Spleen (tissue), 11 donors: Measurements from ENCODE around the gene TMEM192. TPM values are rescaled to one million over a fixed set of nuclear protein-coding genes. Genes with fewer than 3 reads are reported as not detected.
"Not testable (repeated sequence)": the region's sequence is repeated elsewhere in the genome, so short reads cannot be mapped to it uniquely, and the experiment has no call there.

ENCODE experiments used
- DNase-seq: peaks from one replicate; pipeline ENCODE4 v3.0.0-alpha.2; 2020
- H3K27ac ChIP-seq, 8 donors: fragments of 200-600 bp; sonication (generic) in 7 of 8; 1 replicate in 4 of 8; 2 replicates in 4 of 8; pipeline versions ENCODE4 v1.5.0 to v1.8.0; 2016 to 2021; ENCODE audit warnings: inconsistent platforms in 4 of 8, mild to moderate bottlenecking in 4 of 8, moderate library complexity in 1 of 8
- H3K27me3 ChIP-seq, 7 donors: fragments of 200-600 bp; sonication (generic) in 6 of 7; replicated peaks in 1 of 7; 1 replicate in 4 of 7; 2 replicates in 3 of 7; pipeline versions ENCODE4 v1.5.0 to v1.8.0; 2016 to 2021; ENCODE audit warnings: inconsistent platforms in 3 of 7, mild to moderate bottlenecking in 1 of 7
- H3K36me3 ChIP-seq, 6 donors: fragments of 200-600 bp; sonication (generic) in 5 of 6; 1 replicate in 4 of 6; 2 replicates in 2 of 6; pipeline versions ENCODE4 v1.5.0 to v1.8.0; 2016 to 2021; ENCODE audit warnings: inconsistent platforms in 2 of 6
- H3K4me1 ChIP-seq, 6 donors: fragments of 200-600 bp; sonication (generic) in 5 of 6; 1 replicate in 3 of 6; 2 replicates in 3 of 6; pipeline versions ENCODE4 v1.5.0 to v1.8.0; 2016 to 2021; ENCODE audit warnings: inconsistent platforms in 3 of 6
- H3K4me3 ChIP-seq, 8 donors: fragments of 200-600 bp; sonication (generic) in 7 of 8; 1 replicate in 4 of 8; 2 replicates in 4 of 8; pipeline versions ENCODE4 v1.5.0 to v1.8.0; 2016 to 2021; ENCODE audit warnings: inconsistent platforms in 4 of 8, mild to moderate bottlenecking in 4 of 8, moderate library complexity in 2 of 8
- H3K9me3 ChIP-seq, 8 donors: fragments of 200-600 bp; sonication (generic) in 7 of 8; 1 replicate in 4 of 8; 2 replicates in 4 of 8; pipeline versions ENCODE4 v1.5.0 to v1.8.0; 2016 to 2021; ENCODE audit warnings: inconsistent platforms in 4 of 8
- CTCF ChIP-seq, 11 experiments: fragments of 200-600 bp in 7 of 11; fragments of 450-650 bp in 4 of 11; sonication (generic) in 4 of 11; IDR thresholded peaks in 8 of 11; conservative IDR thresholded peaks in 3 of 11; 1 replicate in 7 of 11; 2 replicates in 4 of 11; pipeline versions ENCODE4 v1.4.0 to v1.8.0; 2016 to 2021; ENCODE audit warnings: antibody characterized with exemption in 11 of 11, inconsistent platforms in 4 of 11, mild to moderate bottlenecking in 1 of 11
- POLR2A ChIP-seq, 3 donors: fragments of 450-650 bp; IDR thresholded peaks; one replicate each; pipeline ENCODE4 v1.5.1; 2017; ENCODE audit warnings: antibody characterized with exemption in 3 of 3, mild to moderate bottlenecking in 1 of 3
- POLR2AphosphoS5 ChIP-seq, 3 donors: sonication (generic); formaldehyde crosslinking; IDR thresholded peaks; one replicate each; pipeline ENCODE4 v1.5.1; 2017; ENCODE audit warnings: antibody characterized with exemption in 3 of 3
- WGBS, 5 donors: extraction: QIAGEN DNeasy Blood & Tissue Kit in 3 of 5; methylation state at CpG; one replicate each; pipeline versions ENCODE4 v1.1.5 to v1.1.7; 2013 to 2018; 5-methylcytosine and 5-hydroxymethylcytosine counted together
- intact Hi-C: fragments of 100-400 bp; cut with DNase I; formaldehyde crosslinking; loops from one replicate; pipeline ENCODE4 v1.15.0; 2023; ENCODE audit warnings: low total_unique reads
- polyA plus RNA-seq, 3 donors: library from polyadenylated mRNA; stranded (reverse); fragments of 200-250 nt; gene quantifications; one replicate each; pipeline ENCODE4 v1.2.1, GENCODE V29; 2013
- total RNA-seq, 7 donors: library from RNA; depleted of rRNA in 3 of 7; stranded (reverse); fragments of >200 nt in 3 of 7; fragmentation: NEBNext Ultra II Directional in 4 of 7; extraction: Animal tissue kit (Norgen Biotek cat#: 25700) in 4 of 7; gene quantifications; one replicate each; pipeline versions ENCODE4 v1.1.0 to v1.2.1, GENCODE V29; 2016 to 2021
- donor health status: healthy with polysubstance abuse.
- donor health status: DM: no; HTN: no; CAD: no; lungs with moderate emphysema.
- donor health status: DM: no; HTN: no; CAD: no.
- donor health status: Bipolar disorder and iron deficiency.
- donor health status: healthy.
- donor health status: DM: no; HTN: no; CAD: no.
- donor health status: DM: yes; HTN: yes; CAD: no.

The TMEM192 gene
- total and polyA plus RNA-seq, 10 donors = 4.3 to 19.1 (median 12.6) TPM

- intact Hi-C loops = no loop called here
- TF ChIP-seq POLR2A (IDR thresholded peaks at IDR 0.05) (no peak), POLR2AphosphoS5 (IDR thresholded peaks at IDR 0.05) (no peak), CTCF (IDR thresholded peaks at IDR 0.05 in 8 of 11, conservative IDR thresholded peaks at IDR 0.05 in 3 of 11) (no peak)
These were observed 60.0 kb downstream of the TMEM192 start for GRCh38 chr4:165052627-165053026.

GRCh38 chr4:165048170-165048569, 64.5 kb downstream of the TMEM192 start:
- Histone ChIP-seq H3K36me3 (no peaks in the 10 kb centered on the region), H3K4me3 (no peak overlapping the region), H3K27ac (no peak overlapping the region), H3K27me3 (no peaks in the 10 kb centered on the region), H3K4me1 (no peaks in the 10 kb centered on the region), H3K9me3 (no peaks in the 10 kb centered on the region)
- WGBS, 5 donors = 78 to 87% (median 81%) methylated on average over 5 of the region's 5 CpGs
- TF ChIP-seq POLR2A (IDR thresholded peaks at IDR 0.05) = no peak
- no peak for TF ChIP-seq CTCF (IDR thresholded peaks at IDR 0.05 in 8 of 11, conservative IDR thresholded peaks at IDR 0.05 in 3 of 11)
- no peak for TF ChIP-seq POLR2AphosphoS5 (IDR thresholded peaks at IDR 0.05)
- intact Hi-C loops = no loop called here
- DNase-seq = no peak

More at GRCh38 chr4:165052627-165053026, 60.0 kb downstream of the TMEM192 start:
- DNase-seq = no peak
- no peaks in the 10 kb centered on the region for H3K36me3 ChIP-seq
- H3K9me3 ChIP-seq = no peaks in the 10 kb centered on the region
- H3K27me3 ChIP-seq = no peaks in the 10 kb centered on the region
- no peak overlapping the region for H3K27ac ChIP-seq
- 62 to 82% (median 74%) methylated on average over 3 of the region's 3 CpGs for WGBS, 5 donors
- no peak overlapping the region for H3K4me3 ChIP-seq
- no peaks in the 10 kb centered on the region for H3K4me1 ChIP-seq

GRCh38 chr4:165031436-165032211, 81.0 kb downstream of the TMEM192 start, which contains the start of gene TRIM60:
Gene TRIM60 (plus strand): TSS chr4:165031999. CDS start chr4:165040073, 8,074 bp downstream.
- Histone ChIP-seq H3K36me3 (no peaks in the 10 kb centered on the region), H3K9me3 (peaks cover 0 to 11% (median 0%) of the 10 kb centered on the region in 8 donors), H3K27me3 (no peaks in the 10 kb centered on the region), H3K4me3 (no peak within 1 kb of the TSS), H3K27ac (no peak within 1 kb of the TSS), H3K4me1 (no peaks in the 10 kb centered on the region)
- intact Hi-C loops = no loop called here
- DNase-seq = no peak
- no peak for TF ChIP-seq CTCF (IDR thresholded peaks at IDR 0.05 in 8 of 11, conservative IDR thresholded peaks at IDR 0.05 in 3 of 11)
- no peak for TF ChIP-seq POLR2A (IDR thresholded peaks at IDR 0.05)
- no peak for TF ChIP-seq POLR2AphosphoS5 (IDR thresholded peaks at IDR 0.05)
- WGBS, 5 donors = 94 to 97% (median 95%) methylated on average over 34 to 41 of the region's 41 CpGs

- peaks cover 0 to 11% (median 0%) of the 10 kb centered on the region in 8 donors for H3K9me3 ChIP-seq
- H3K4me3 ChIP-seq = no peak overlapping the region
- no peak for TF ChIP-seq CTCF (IDR thresholded peaks at IDR 0.05 in 8 of 11, conservative IDR thresholded peaks at IDR 0.05 in 3 of 11)
- TF ChIP-seq POLR2AphosphoS5 (IDR thresholded peaks at IDR 0.05) = no peak
- TF ChIP-seq POLR2A (IDR thresholded peaks at IDR 0.05) = no peak
- no peaks in the 10 kb centered on the region for H3K36me3 ChIP-seq
- H3K27me3 ChIP-seq = no peaks in the 10 kb centered on the region
- whole genome bisulfite sequencing, 5 donors = 69 to 86% (median 73%) methylated on average over 7 of the region's 7 CpGs
- no peak for DNase-seq
- intact Hi-C loops = no loop called here
- no peak overlapping the region for H3K27ac ChIP-seq
- no peaks in the 10 kb centered on the region for H3K4me1 ChIP-seq
These were observed 84.8 kb downstream of the TMEM192 start for GRCh38 chr4:165027762-165028402.

- WGBS, 5 donors = 91 to 95% (median 93%) methylated on average over 8 of the region's 8 CpGs
- H3K36me3 ChIP-seq, intact Hi-C loops, H3K4me1 ChIP-seq, H3K27ac ChIP-seq, H3K27me3 ChIP-seq, DNase-seq, H3K4me3 ChIP-seq, H3K9me3 ChIP-seq: not testable (repeated sequence)
These were observed 86.9 kb downstream of the TMEM192 start for GRCh38 chr4:165025782-165026181.
